B cell (primary cell): Measurements from ENCODE around the gene ACBD3. TPM values are rescaled to one million over a fixed set of nuclear protein-coding genes. Genes with fewer than 3 reads are reported as not detected.

Experiments used
- ATAC-seq: fragments of 200-7000 bp; cut with Tn5 transposase; one replicate; pipeline ENCODE4 v1.10.0; 2021; ENCODE audit warnings: low read depth, mild to moderate bottlenecking, moderate number of reproducible peaks, moderate library complexity
- CTCF ChIA-PET: fragments of 350-600 bp; sonication (Branson Sonifier 250); formaldehyde crosslinking; loops from one replicate; lab custom pipeline; 2021; ENCODE audit warnings: antibody characterized with exemption, inconsistent platforms; lab: Charles Lee
- POLR2A ChIA-PET: fragments of 350-600 bp; sonication (Branson Sonifier 250); formaldehyde crosslinking; loops from one replicate; lab custom pipeline; 2021; ENCODE audit warnings: antibody characterized with exemption; lab: Charles Lee
- DNase-seq: peaks from one replicate; pipeline ENCODE4 v3.0.0; 2013
- H2AFZ ChIP-seq: 2 replicates; pipeline ENCODE4 v1.6.1; 2012; ENCODE audit warnings: mild to moderate bottlenecking, low read depth, low read length; ENCODE audit not compliant: insufficient read depth, poor library complexity, severe bottlenecking
- H3K27ac ChIP-seq, 2 donors: 1 replicate in 1 of 2; 2 replicates in 1 of 2; pipeline ENCODE4 v1.5.1; 2012 to 2013; ENCODE audit warnings: low read length in 2 of 2, mild to moderate bottlenecking in 2 of 2, moderate library complexity in 1 of 2
- H3K27me3 ChIP-seq, 4 experiments: fragments of 200-600 bp in 1 of 4; sonication (generic) in 1 of 4; replicated peaks in 1 of 4; 1 replicate in 2 of 4; 2 replicates in 2 of 4; pipeline versions ENCODE4 v1.6.1 to v1.7.0; 2013 to 2016; ENCODE audit warnings: low read length in 3 of 4, mild to moderate bottlenecking in 2 of 4, mixed read lengths in 1 of 4, moderate library complexity in 1 of 4; ENCODE audit not compliant: insufficient read depth in 4 of 4, control insufficient read depth in 3 of 4; ENCODE audit errors: control extremely low read depth in 1 of 4
- H3K36me3 ChIP-seq, 2 experiments: replicated peaks in 1 of 2; 1 replicate in 1 of 2; 2 replicates in 1 of 2; pipeline versions ENCODE4 v1.6.1 to v1.7.1; 2013; ENCODE audit warnings: low read length in 1 of 2; ENCODE audit not compliant: insufficient read depth in 2 of 2, control insufficient read depth in 1 of 2; ENCODE audit errors: control extremely low read depth in 1 of 2, extremely low read depth in 1 of 2
- H3K4me1 ChIP-seq, 2 donors: fragments of 200-600 bp in 1 of 2; sonication (generic) in 1 of 2; 1 replicate in 1 of 2; 2 replicates in 1 of 2; pipeline versions ENCODE4 v1.5.1 to v1.6.1; 2013 to 2017; ENCODE audit warnings: low read length in 2 of 2; ENCODE audit not compliant: control insufficient read depth in 2 of 2, insufficient read depth in 2 of 2
- H3K4me2 ChIP-seq: replicated peaks from 2 replicates; pipeline ENCODE3; 2012; ENCODE audit warnings: mild to moderate bottlenecking, low read depth, low read length; ENCODE audit not compliant: poor library complexity, severe bottlenecking
- H3K4me3 ChIP-seq, 5 experiments: fragments of 200-600 bp in 1 of 5; sonication (generic) in 1 of 5; 1 replicate in 3 of 5; 2 replicates in 2 of 5; pipeline versions ENCODE4 v1.5.1 to v1.7.0; 2011 to 2016; ENCODE audit warnings: low read length in 4 of 5, mild to moderate bottlenecking in 4 of 5, low read depth in 2 of 5, control low read depth in 1 of 5, moderate library complexity in 1 of 5; ENCODE audit not compliant: insufficient read depth in 1 of 5; ENCODE audit errors: control extremely low read depth in 1 of 5, extremely low read depth in 1 of 5
- H3K79me2 ChIP-seq: fragments of 200-600 bp; sonication (generic); one replicate; pipeline ENCODE4 v1.6.0; 2016; ENCODE audit warnings: low read length; ENCODE audit not compliant: control insufficient read depth, insufficient read depth
- H3K9ac ChIP-seq: fragments of 200-600 bp; sonication (generic); 2 replicates; pipeline ENCODE4 v1.6.1; 2017; ENCODE audit warnings: mild to moderate bottlenecking, low read length, moderate library complexity
- H3K9me3 ChIP-seq, 3 donors: one replicate each; pipeline versions ENCODE4 v1.6.1 to v1.7.1; 2013; ENCODE audit warnings: low read length in 2 of 3; ENCODE audit not compliant: control insufficient read depth in 2 of 3, insufficient read depth in 1 of 3; ENCODE audit errors: control extremely low read depth in 1 of 3
- H4K20me1 ChIP-seq: 2 replicates; pipeline ENCODE4 v1.6.0; 2012; ENCODE audit warnings: mild to moderate bottlenecking, low read length; ENCODE audit not compliant: insufficient read depth, control insufficient read depth, poor library complexity, severe bottlenecking
- H3K27ac Mint-ChIP-seq: one replicate; pipeline ENCODE4 v1.8.0; 2021; ENCODE audit warnings: mixed read lengths
- H3K27me3 Mint-ChIP-seq: one replicate; pipeline ENCODE4 v1.8.0; 2021; ENCODE audit warnings: mixed read lengths
- H3K4me1 Mint-ChIP-seq: one replicate; pipeline ENCODE4 v1.8.0; 2021; ENCODE audit warnings: mixed read lengths
- H3K4me3 Mint-ChIP-seq: one replicate; pipeline ENCODE4 v1.8.0; 2021; ENCODE audit warnings: mixed read lengths
- H3K9me3 Mint-ChIP-seq: one replicate; pipeline ENCODE4 v1.8.0; 2022; ENCODE audit warnings: mixed read lengths; ENCODE audit not compliant: insufficient read depth
- EZH2 ChIP-seq: IDR thresholded peaks from 2 replicates; pipeline ENCODE4 v1.6.1; 2012; ENCODE audit warnings: borderline replicate concordance, low read depth, mild to moderate bottlenecking, moderate library complexity, low read length; ENCODE audit not compliant: insufficient read depth, poor library complexity, severe bottlenecking
- WGBS: methylation state at CpG from one replicate; pipeline ENCODE4 v1.1.5; 2013; ENCODE audit warnings: missing lambda C conversion rate; ENCODE audit not compliant: insufficient coverage; 5-methylcytosine and 5-hydroxymethylcytosine counted together
- intact Hi-C: fragments of 100-400 bp; cut with micrococcal nuclease; formaldehyde crosslinking; loops from one replicate; pipeline ENCODE4 v1.10.0; 2022
- polyA plus RNA-seq: library from polyadenylated mRNA; depleted of rRNA; stranded (reverse); fragments of >200 nt; gene quantifications from 2 replicates; pipeline ENCODE4 v1.2.3, GENCODE V29; 2012
- total RNA-seq, 2 donors: library from RNA; stranded (reverse); fragments of 120-200 nt in 1 of 2; gene quantifications; 1 replicate in 1 of 2; 2 replicates in 1 of 2; pipeline versions ENCODE4 v1.2.3 to v1.2.4, GENCODE V29; 2013 to 2022
- TF ChIP-seq, protein P1 (sequence below): fragments of 200-600 bp; IDR thresholded peaks from one replicate; pipeline ENCODE4 v1.8.0; 2022; ENCODE audit warnings: antibody characterized with exemption, mild to moderate bottlenecking

Gene ACBD3
- total and polyA plus RNA-seq, 2 donors (not counting 1 experiment from before 2014, with no cell fraction given) = 16.2 to 60.6 TPM

- peak overlapping the region; percentile 67 for H2AFZ ChIP-seq
- WGBS = 95% methylated on average over 5 of the region's 6 CpGs
- peak overlapping the region; percentile 99 for H3K27ac Mint-ChIP-seq
- DNase-seq (peak; percentile 18), ATAC-seq (no peak)
- H3K9ac ChIP-seq = no peak overlapping the region
- H3K27me3 Mint-ChIP-seq = no peaks in the 10 kb centered on the region
- no peaks in the 10 kb centered on the region for H3K27me3 ChIP-seq
- intact Hi-C loops = no loop called here
- peaks cover 3% of the 10 kb centered on the region for H3K79me2 ChIP-seq
- CTCF ChIA-PET = interaction anchor here (0.6 to 3.1 kb wide), 11 partner anchors 9 to 200 kb away, joined by 3 to 15 read pairs (median 5); no protein-coding TSS in a partner anchor
- H3K4me3 ChIP-seq = peak overlapping the region in 1 of 5 experiments; percentile 28
- POLR2A ChIA-PET = interaction anchor here (0.8 to 3.0 kb wide), 8 partner anchors 11 to 175 kb away, joined by 3 to 13 read pairs (median 8); partner anchors contain the start of genes H3-3A and LIN9
- peak overlapping the region; percentile 69 for H3K4me2 ChIP-seq
- TF ChIP-seq, protein P1, sequence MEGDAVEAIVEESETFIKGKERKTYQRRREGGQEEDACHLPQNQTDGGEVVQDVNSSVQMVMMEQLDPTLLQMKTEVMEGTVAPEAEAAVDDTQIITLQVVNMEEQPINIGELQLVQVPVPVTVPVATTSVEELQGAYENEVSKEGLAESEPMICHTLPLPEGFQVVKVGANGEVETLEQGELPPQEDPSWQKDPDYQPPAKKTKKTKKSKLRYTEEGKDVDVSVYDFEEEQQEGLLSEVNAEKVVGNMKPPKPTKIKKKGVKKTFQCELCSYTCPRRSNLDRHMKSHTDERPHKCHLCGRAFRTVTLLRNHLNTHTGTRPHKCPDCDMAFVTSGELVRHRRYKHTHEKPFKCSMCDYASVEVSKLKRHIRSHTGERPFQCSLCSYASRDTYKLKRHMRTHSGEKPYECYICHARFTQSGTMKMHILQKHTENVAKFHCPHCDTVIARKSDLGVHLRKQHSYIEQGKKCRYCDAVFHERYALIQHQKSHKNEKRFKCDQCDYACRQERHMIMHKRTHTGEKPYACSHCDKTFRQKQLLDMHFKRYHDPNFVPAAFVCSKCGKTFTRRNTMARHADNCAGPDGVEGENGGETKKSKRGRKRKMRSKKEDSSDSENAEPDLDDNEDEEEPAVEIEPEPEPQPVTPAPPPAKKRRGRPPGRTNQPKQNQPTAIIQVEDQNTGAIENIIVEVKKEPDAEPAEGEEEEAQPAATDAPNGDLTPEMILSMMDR = no peak
- no peak for TF ChIP-seq EZH2
- peaks cover 62% of the 10 kb centered on the region for H3K4me1 Mint-ChIP-seq
- peaks cover 0 to 3% of the 10 kb centered on the region in 2 experiments for H3K36me3 ChIP-seq
- H3K4me1 ChIP-seq = peaks cover 60 to 69% of the 10 kb centered on the region in 2 donors
- H3K9me3 Mint-ChIP-seq = no peaks in the 10 kb centered on the region
- peak overlapping the region; percentile 57 to 78 for H3K27ac ChIP-seq
- H4K20me1 ChIP-seq = no peaks in the 10 kb centered on the region
- peaks cover 0 to 29% (median 6%) of the 10 kb centered on the region in 3 donors for H3K9me3 ChIP-seq
- peak overlapping the region; percentile 76 for H3K4me3 Mint-ChIP-seq
These were observed 52.9 kb downstream of the ACBD3 start for GRCh38 chr1:226133504-226134123.
